ENCODE results near the gene KLK14.

Gene KLK14

DNA sequence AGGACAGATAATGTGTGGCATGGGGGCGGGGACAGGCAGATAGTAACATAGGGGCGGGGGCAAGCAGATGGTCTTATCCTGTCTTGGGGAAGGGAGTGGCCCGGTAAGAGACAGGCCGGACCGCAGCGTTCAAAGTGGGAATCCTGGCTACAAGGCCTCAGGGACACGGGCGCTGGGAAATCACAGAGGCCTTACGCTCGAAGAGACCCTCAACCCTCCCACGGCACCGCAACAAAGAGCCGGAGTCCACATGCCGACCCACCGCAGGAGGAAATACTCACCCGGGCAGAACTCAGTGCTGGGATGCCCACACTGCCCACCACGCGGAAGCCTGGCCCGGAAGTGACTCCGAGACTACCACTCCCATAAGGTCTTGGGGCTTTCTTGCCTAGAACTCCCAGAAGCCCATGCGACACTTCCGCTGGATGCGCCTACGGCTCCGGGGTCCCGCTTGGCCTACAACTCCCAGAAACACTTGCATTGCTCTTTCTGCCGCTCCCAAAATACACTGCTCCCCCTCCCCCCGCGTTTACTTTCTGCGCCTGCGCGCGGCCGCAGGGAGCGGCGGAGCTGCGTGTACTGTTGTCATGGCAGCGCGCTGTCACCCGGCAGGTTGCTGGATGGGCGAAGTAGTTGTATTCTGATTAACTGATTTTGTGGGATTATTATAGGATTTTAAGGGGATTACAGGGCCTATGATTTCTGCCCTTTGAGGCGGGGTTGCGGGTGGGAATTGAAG, 25.5 kb upstream of the KLK14 start, which contains the start of gene CTU1:
CTU1 (minus strand) TSS at position 344 of the 739 bp plus-strand sequence. CDS start 3,840 bp downstream, outside the sequence.
- peak; percentile 95 to 99 (median 97) for DNase-seq

DNA sequence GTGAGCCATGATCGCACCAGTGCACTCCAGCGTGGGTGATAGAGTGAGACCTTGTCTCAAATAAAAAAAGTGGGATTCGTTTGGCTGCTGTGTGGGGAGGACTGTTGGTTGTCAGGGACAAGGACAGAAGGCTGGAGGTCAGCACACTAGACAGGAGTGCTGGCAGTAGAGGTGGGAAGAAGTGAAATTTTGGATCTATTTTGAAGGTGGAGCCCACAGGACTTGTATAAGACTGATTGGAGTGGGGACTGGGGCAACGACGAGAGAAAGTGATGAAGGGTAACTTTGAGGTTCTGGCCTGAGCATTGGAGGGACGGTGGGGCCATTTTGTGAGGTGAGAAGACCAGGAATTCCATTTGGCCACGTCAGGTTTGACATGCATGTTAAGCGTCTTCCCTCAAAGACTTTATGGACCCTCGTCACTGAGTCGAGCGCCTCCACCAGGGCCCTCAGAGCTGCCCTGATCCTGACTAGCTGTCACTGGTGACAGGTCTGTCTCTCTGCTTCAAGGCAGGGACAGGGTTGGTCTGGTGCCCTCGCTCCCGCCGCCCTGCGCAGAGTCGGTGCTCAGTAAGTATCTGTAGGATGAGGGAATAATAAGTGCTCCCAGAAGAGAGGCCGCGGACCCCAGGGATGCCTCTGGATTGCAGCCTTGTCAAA, 24.8 kb upstream of the KLK14 start:
- DNase-seq, result no peak

GRCh38 chr19:51103926-51104341, 21.2 kb upstream of the KLK14 start:
- DNase-seq, result no peak

DNA sequence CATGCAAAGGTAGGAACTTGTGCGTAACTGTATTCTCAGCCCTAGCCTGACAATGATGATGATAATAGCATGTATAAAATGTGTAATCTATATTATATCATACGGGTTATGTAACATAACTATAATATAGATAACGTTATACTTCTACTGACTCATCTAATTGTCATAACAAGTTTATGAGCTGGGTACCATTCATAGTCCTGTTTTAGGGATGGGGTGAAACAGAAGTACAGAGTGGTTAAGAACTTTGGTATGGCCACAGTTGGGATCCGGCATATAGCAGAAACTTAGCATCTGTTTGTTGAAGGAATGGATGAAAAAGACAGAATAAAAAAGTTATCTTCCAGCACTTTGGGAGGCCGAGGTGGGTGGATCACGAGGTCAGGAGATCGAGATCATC, 20.3 kb upstream of the KLK14 start:
- DNase-seq, result no peak

GRCh38 chr19:51101171-51101865, 18.6 kb upstream of the KLK14 start:
- no peak for DNase-seq

GRCh38 chr19:51100601-51101000, 17.9 kb upstream of the KLK14 start:
- no peak for DNase-seq

DNA sequence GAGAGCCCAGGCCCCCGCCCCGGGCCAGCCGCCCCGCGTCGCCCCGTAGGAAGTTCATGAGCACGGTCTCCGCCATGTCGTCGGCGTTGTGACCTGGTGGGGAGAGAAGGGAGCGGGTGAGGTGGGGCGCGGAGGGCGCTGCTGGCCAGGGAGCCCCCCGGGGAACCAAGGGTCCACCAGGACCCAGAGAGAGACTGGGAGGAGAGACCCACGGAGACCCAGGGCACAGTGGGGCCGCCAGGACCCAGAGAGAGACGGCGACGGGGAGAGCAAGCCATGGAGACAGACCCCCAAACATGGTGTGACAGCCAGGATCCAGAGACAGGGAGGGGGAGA, 16.3 kb upstream of the KLK14 start:
- no peak for DNase-seq

- peak in 2 of 5 donors; percentile 29 to 35 for DNase-seq
These were observed 15.8 kb upstream of the KLK14 start for GRCh38 chr19:51098365-51099046.

DNA sequence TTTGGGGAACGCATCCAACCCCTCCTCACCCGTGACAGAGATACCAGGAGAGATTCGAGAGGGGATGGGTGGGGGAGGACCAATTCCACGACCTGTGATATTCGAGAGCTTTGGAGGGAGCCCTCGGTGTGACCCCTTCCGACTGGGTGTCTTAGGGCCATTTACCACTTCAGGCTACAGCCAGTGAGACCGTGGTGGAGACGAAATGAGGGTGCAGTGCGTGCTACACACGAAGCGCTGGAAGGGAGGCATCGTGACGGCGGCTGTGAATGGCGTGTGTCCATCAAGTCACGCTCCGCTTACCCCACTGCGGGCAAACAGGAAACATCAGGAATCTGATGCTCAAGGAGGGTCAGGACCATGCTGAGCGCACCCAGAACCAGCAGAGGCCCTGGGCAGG, 15.1 kb upstream of the KLK14 start:
- no peak for DNase-seq

- DNase-seq, result peak; percentile 41 to 69 (median 60)
These were observed 14.6 kb upstream of the KLK14 start for GRCh38 chr19:51097166-51097738.

GRCh38 chr19:51096473-51097165, 13.9 kb upstream of the KLK14 start:
- no peak for DNase-seq

DNA sequence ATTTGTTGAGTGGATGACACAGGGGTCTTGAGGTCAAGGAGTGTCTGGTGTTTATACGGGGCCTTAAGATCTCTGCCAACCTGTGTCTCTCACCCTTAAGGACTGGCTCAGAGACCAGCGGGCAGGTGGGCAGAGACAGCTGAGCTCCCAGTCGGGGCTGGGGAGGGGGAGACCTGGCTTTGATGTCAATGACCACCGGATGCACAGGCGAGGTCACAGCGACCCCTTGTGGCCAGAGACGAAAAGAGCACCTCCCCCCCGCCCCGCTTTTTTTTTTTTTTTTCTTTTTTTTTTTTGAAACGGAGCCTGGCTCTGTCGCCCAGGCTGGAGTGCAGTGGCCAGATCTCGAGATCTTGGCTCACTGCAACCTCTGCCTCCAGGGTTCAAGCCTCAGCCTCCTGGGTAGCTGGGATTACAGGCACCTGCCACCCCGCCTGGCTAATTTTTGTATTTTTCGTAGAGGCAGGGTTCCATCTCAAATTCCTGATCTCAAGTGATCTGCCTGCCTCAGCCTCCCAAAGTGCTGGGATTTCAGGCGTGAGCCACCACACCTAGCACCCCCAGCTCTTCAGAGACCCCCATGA, 12.1 kb upstream of the KLK14 start:
- peak in 2 of 5 donors; percentile 14 to 18 for DNase-seq

DNA sequence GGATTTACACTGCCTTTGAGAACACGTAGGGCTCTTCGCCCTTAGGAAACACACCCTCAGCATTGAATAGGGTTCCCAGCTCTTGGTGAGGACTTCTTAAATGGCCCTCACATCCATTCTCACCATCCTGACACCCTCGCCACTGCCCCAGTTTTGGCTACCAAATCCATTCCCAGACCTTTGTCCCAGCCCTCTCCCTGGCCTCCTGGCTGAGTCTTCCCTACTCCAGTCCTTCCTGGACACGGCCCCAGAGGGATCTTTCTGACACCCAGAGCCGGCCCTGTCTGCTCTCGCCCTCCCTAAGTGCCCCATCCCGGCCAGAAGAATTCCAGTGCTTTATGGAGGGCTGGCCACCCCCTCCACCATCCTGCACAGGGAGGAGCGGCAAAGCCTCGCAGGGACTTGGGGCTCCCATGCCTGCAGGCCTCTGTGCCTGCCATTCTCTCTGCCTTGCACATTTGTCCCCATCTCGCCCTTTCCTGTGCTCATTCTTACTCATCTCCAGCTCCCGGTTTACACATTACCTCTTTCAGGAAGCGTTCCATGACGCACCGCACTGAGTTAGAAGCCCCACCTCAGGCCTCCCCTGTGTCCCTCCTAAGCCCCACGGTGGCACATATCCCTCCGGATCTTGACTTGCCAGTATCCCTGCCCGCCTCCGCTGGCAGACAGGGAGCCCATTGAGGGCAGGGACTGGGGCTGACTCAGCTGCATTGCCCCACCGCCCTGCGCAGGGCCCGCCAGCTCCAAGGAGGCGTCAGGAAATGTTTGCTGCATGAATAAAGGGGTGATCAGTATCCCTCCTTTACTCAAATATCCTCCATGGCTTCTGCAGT, 11.0 kb upstream of the KLK14 start:
- no peak for DNase-seq

- no peak for DNase-seq
These were observed 10.4 kb upstream of the KLK14 start for GRCh38 chr19:51093101-51093500.

GRCh38 chr19:51091895-51092873, 9.5 kb upstream of the KLK14 start:
- no peak for DNase-seq

DNA sequence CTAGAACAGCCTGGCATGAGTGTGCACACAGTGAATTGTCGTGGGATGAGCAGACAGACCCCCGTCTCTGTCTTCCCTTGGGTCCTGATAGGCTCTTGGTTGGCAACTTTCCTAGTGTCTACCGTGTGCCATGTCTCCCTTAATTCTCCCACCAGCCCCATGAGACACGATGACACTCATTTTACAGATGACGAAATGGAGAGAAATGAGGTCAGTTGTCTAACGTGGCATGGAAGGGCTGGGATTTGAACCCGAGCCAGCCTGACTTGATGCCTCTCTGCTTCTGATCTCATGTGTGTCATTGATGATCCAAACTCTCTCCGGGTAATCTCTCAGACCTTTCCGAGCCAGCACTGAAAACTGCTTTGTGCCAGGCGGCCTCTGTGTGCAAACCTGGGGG, 8.4 kb upstream of the KLK14 start:
- no peak for DNase-seq

DNA sequence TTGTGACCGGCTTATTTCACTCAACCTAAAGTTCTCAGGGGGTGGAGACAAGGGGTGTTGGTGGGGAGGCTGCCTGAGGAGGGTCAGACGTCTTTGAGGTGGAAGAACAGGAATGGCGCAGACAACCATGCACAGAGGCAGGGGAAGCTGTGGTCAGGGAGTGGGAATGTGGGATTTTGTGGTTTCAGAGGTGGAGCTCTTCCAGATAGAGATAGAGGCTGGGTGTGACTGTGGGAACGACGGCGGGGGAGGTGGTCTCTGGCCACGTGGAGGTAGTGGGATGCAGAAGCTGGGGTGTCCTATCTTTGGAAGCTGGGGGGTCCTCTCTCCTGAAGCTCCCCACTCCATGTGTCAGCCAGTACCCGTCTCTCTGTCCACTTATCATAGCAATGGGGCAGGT, 7.8 kb upstream of the KLK14 start:
- no peak for DNase-seq

DNA sequence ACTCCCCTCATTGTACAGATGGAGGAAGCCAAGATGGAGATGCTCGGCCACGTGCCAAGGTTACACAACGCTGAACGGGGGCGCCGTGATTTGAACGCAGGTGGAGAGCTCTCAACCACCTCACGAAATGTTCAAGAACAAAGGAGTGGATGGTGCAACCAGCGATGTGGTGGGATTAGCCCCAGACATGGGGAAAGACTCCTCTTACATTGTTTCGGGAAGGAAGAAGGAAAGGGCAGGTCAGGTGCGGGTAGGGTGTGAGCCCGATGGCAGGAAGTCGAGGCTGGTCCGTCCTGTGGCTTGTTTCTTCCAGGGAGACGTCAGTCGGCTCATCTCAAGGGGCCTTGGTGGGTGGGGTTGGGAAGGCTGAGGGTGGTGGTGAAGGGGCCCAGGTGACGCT, 7.1 kb upstream of the KLK14 start:
- no peak for DNase-seq

DNA sequence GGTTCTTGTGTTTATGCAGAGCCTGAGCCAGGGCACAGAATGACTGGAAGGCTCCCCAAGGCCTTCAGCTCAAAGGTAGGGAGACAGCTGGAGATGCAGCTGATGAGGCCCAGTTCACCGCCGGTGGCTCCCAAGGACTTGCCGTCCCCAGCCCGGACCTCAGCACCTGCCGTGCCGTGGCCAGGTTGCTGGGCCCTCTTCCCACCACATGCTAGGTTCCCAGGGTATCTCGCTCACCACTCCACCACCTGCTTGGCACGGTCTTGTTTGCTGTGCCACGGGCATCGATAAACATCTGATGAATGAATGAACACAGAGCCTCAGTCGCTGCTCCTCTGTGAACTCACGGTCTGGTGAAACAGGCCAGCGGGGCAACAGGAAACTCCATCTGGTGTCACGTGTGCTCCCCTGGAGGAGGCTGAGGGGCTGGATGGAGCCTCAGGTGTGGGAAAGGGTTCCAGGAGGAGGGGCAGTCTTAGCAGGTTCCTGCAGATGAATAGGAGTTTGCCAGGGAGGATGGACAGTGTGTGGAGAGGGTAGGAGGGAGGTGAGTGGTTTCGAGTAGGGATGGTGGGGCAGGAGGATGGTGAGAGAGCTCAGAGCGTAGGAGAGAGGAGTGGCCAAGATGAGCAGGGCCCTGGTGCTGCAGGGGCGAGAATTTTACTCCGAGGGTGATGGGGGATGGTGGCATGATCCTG, 3.6 kb upstream of the KLK14 start:
- no peak for DNase-seq

Measured in T-helper 1 cell (primary cell).